HG03565 (cell line): Measurements from ENCODE around the gene IGF2BP1.
"Not testable (repeated sequence)": the region's sequence is repeated elsewhere in the genome, so short reads cannot be mapped to it uniquely, and the experiment has no call there.

Source experiments
- ATAC-seq: cut with Tn5 transposase; IDR thresholded peaks from one replicate; pipeline ENCODE4 v1.9.1; 2021; ENCODE audit warnings: mild to moderate bottlenecking, moderate library complexity; ENCODE audit not compliant: unreplicated experiment

Gene IGF2BP1

DNA sequence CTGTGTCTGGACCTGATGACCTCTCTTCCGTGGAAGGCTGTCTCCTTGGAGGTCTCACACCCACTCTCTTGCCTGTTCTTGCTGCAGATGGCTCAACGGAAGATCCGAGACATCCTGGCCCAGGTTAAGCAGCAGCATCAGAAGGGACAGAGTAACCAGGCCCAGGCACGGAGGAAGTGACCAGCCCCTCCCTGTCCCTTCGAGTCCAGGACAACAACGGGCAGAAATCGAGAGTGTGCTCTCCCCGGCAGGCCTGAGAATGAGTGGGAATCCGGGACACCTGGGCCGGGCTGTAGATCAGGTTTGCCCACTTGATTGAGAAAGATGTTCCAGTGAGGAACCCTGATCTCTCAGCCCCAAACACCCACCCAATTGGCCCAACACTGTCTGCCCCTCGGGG is 52.1 kb downstream of the IGF2BP1 start:
- ATAC-seq = no peak

DNA sequence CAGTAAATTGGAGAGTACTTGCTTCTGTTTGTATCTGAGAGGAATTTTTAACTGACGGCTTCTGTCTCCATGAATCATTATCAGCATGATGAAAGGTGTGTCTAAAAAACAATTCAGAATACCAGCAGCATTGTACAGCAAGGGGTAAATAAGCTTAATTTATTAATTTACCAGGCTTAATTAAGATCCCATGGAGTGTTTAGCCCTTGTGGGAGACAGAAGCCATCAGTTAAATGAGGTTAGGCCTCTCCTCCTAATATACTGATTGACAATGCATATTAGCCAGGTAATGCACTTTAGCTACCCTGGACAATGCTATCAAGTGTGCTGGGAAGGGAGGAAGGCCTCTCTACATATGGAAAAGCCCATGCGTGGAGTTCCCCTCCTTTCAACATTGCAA is 53.4 kb downstream of the IGF2BP1 start:
- no peak for ATAC-seq

DNA sequence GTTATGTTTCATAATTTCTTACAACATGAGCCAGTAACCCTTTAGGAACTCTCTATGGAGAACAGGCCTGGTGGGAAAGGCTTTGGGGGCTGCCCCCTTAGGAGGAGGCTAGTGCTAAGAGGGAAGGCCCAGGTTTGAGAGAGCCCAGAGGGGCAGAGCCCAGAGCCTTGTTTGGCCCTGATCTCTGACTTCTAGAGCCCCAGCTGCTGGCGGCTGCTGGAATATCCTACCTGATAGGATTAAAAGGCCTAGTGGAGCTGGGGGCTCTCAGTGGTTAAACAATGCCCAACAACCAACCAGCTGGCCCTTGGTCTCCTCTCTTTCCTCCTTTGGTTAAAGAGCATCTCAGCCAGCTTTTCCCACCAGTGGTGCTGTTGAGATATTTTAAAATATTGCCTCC is 54.1 kb downstream of the IGF2BP1 start:
- ATAC-seq = no peak

DNA sequence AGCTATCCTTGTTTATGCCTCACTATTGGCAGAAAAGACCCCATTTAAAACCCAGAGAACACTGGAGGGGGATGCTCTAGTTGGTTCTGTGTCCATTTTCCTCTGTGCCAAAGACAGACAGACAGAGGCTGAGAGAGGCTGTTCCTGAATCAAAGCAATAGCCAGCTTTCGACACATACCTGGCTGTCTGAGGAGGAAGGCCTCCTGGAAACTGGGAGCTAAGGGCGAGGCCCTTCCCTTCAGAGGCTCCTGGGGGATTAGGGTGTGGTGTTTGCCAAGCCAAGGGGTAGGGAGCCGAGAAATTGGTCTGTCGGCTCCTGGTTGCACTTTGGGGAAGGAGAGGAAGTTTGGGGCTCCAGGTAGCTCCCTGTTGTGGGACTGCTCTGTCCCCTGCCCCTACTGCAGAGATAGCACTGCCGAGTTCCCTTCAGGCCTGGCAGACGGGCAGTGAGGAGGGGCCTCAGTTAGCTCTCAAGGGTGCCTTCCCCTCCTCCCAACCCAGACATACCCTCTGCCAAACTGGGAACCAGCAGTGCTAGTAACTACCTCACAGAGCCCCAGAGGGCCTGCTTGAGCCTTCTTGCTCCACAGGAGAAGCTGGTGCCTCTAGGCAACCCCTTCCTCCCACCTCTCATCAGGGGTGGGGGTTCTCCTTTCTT is 56.1 kb downstream of the IGF2BP1 start:
- no peak for ATAC-seq

DNA sequence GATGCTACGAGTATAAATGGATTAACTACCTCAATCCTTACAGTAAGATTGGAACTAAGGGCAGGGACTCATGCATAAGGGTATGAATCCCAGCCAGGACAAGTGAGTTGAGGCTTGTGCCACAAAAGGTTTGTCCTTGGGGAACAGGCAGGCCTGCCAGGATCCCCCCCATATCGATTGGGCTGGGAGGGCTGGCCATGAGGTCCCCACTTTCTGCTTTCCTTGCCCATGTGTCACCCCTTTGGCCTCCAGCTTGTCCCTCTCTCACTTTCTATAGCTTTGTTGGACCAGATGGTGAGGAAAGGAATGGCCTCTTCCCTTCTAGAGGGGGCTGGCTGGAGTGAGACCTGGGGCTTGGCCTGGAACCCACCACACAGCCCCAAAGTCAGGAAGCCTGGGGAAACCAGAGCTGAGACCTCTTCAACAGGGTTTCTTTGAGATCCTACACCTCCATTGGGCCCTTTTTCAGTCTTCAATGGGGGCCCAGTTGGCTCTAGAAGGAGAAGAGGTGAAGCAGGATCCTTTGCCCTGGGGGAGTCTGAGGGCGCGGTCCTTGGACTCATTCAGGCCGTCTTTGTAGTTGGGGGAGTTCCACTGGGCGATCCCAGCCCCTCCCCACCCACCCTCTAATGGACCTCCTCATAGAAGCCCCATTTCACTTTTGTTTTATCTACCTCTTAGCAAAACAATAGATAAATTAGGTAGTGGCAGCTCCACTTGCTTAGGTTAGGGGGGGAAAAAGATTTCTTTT is 57.3 kb downstream of the IGF2BP1 start:
- no peak for ATAC-seq

DNA sequence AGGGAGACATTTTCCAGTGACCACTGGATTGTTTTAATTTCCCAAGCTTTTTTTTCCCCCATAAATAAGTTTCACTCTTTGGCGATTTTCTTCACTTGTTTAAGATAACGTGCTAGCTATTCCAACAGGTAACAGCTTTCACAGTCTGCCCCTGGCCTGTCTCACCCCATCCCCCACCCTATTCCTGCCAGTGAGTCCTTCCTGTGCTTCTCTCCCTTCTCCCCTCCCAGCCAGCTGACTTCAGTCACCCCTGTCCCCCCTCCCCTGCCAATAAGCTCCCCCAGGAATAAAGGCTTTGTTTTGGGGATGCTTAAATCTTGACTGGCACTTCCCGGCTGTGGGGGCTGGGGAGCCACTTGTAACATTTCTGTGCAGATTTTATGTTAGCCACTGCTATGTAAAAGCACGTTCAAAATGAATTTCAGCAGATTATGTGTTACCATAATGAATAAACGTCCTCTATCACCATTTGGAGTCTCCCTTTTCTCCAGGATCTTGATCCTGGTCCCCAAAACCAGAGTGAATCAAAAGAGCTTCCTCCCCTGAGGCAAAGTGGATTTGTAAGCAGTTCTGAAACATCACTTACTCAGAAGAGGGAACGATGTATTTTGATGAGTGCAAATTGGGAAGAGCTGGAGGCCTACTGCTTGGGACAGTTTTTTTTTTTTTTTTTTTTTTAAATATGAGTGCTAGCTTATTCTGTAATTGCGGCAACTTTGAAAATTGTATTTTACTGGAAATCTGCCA is 58.2 kb downstream of the IGF2BP1 start:
- no peak for ATAC-seq

DNA sequence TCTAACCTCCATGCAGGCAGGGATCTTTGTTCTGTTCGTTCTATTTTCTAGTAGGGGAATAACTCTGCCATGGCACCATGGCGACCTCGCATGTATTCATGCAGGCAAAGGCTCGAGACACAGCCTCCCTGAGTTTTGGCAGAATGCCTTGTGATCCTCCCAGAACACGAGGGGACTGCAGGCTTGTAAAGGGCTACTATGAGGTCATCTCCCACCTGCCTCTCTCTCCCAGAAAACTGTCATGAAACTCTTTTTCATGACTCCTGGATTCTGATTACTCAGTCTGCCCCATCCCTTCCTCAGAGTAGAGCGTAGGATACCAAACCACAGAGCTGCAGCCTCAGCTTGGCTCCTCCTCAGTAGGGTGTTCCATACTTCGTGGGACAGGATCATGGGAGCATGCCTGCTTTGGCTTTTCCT is 64.3 kb downstream of the IGF2BP1 start:
- ATAC-seq = no peak

DNA sequence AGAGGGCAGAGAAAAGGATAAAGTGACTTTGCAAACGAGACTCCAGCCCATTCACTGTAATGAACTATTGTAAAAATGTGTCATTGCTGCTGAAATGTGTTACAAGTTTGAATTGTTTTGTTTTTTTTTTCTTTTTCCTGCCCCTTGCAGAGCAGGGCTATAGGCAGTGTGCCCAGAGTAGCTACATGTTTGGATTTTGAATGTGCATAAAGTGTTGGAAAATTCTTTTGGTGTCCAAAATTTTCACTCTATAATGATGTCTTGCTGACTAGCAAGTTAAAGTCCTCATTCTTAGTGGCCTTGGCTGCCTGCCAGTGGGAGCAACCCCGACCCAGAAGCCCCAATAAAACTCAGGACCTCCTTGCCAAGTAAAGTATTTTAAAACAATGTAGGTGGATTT is 66.5 kb downstream of the IGF2BP1 start:
- ATAC-seq = no peak

DNA sequence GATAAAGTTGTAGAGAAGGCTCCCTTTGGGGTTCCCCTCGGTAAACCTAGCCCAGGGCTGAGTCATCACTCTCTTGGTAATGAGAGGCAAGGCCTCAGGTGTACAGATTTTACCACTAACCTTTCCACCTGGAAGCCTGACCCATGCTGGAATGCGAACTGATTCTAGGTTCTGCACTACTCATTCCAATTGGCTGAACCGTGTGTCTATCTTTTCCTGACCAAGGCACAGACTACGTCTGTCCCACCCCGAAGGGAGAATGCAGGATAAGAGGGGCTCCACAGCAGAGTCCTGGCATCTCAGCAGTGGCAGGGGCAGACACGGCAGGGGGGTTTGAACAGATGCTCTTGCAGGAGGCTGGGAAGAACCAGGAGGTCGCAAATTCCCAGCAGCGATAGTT is 70.0 kb downstream of the IGF2BP1 start:
- ATAC-seq = no peak

- ATAC-seq = no peak
Observed at GRCh38 chr17:49069585-49070273, 72.5 kb downstream of the IGF2BP1 start.

DNA sequence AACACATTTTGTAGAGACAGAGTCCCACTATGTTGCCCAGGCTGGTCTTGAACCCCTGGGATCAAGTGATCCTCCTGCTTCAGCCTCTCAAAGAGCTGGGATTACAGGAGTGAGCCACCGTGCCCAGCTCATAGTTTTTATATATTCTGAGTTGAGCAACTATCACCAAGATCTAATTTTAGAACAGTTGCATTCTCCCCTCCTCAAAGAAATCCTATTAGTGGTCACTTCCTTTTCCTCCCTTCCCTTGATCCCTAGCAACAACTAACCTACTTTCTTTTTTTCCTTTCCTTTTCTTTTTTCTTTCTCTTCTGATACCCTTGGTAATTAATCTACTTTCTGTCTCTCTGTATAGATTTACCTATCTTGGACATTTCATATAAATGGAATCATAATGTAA is 73.9 kb downstream of the IGF2BP1 start:
- ATAC-seq = no peak

GRCh38 chr17:49074851-49075540 is 77.8 kb downstream of the IGF2BP1 start:
- no peak for ATAC-seq

GRCh38 chr17:49076573-49077384 is 79.6 kb downstream of the IGF2BP1 start:
- no peak for ATAC-seq

- ATAC-seq = no peak
Observed at GRCh38 chr17:49078248-49078647, 81.1 kb downstream of the IGF2BP1 start.

DNA sequence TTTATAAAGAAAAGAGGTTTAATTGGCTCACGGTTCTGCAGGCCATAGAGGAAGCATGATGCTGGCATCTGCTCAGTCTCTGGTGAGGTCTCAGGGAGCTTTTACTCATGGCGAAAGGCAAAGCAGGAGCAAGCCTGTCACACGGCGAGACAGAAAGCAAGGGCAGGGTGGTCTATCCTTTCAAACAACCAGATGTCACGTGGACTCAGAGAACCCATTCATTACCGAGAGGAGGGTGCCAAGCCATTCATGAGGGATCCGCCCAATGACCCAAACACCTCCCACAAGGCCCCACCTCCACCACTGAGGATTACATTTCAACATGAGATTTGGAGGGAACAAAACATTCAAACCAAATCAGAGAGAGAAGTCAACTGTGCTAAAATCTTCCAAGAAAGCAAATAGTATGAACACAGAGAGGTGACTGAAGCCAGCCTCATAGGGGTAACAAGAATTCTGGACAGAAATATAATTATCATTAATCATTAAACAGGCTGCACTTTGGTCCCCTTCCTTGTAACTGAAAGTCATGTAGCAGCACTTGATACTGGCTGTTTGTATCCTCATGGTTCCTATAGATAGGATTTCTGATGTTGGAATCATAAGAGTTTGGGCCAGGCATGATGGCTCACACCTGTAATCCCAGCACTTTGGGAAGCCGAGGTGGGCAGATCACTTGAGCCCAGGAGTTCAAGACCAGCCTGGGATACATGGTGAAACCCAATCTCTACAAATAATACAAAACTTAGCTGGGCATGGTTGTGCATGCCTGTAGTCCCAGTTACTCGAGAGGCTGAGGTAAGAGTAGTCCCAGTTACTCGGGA is 82.9 kb downstream of the IGF2BP1 start:
- ATAC-seq = no peak

DNA sequence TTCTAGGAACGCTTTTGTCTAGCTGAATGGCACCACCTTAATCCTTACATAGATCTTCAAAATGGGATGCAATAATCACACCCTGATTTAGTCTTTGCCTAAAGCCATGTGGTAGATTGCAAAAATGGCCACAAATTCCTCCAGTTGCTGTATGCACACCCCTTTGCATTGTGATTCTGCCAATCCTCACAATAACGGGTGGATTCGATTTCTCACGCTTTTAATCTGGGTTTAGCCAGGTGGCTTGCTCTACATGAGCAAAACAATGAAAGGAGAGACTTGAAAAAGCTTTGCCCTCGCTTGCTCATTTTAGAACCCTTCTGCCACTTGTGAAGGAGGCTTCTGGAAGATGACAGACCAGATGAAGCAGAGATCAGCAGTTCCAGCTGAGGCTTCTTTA is 85.0 kb downstream of the IGF2BP1 start:
- no peak for ATAC-seq

DNA sequence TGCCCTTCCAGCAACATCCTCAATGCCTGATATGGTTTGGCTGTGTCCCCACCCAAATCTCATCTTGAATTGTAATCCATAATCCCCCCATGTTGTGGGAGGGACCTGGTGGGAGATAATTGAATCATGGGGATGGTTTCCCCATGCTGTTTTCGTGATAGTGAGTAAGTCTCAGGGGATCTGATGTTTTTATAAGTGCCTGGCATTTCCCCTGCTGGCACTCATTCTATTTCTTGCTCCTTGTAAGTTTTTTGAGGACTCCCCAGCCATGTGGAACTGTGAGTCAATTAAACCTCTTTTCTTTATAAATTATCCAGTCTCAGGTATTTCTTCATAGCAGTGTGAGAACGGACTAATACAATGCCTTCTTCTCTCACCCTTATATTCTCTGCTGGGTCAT is 87.9 kb downstream of the IGF2BP1 start:
- ATAC-seq = not testable (repeated sequence)

- no peak for ATAC-seq
Observed at GRCh38 chr17:49085565-49086315, 88.6 kb downstream of the IGF2BP1 start.

DNA sequence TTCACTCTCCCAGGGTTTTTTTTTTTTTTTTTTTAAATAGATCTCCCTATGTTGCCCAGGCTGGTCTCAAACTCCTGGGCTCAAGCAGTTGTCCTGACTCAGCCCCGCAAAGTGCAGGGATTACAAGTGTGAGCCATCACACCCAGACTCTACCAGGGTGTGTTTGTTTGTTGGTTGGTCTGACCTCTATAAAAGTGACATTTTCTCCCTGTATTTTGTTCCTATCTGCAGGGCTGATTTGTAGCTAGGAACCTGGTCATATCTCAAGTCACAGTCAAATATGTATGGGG is 89.1 kb downstream of the IGF2BP1 start:
- ATAC-seq = no peak
